Neural progenitor cell (in vitro differentiated cells): ENCODE results near the gene TMEM260. TPM values are rescaled to one million over a fixed set of nuclear protein-coding genes. Genes with fewer than 3 reads are reported as not detected.

ENCODE experiments used
- DNase-seq: peaks from one replicate; pipeline ENCODE4 v3.0.0-alpha.2; 2016; ENCODE audit warnings: low spot score
- H2AFZ ChIP-seq: fragments of 200-600 bp; sonication (generic); replicated peaks from 2 replicates; pipeline ENCODE4 v1.6.1; 2016; ENCODE audit warnings: antibody characterized with exemption
- H3F3A ChIP-seq: fragments of 200-600 bp; sonication (generic); 2 replicates; pipeline ENCODE4 v1.6.1; 2016; ENCODE audit warnings: antibody characterized with exemption, low read depth
- H3K27ac ChIP-seq: fragments of 200-600 bp; sonication (generic); 2 replicates; pipeline ENCODE4 v1.5.1; 2016; ENCODE audit warnings: mild to moderate bottlenecking
- H3K27me3 ChIP-seq: fragments of 200-600 bp; sonication (generic); 2 replicates; pipeline ENCODE4 v1.6.1; 2016; ENCODE audit warnings: mild to moderate bottlenecking, moderate library complexity
- H3K36me3 ChIP-seq: fragments of 200-600 bp; sonication (generic); 2 replicates; pipeline ENCODE4 v1.5.1; 2016
- H3K4me1 ChIP-seq: fragments of 200-600 bp; sonication (generic); 2 replicates; pipeline ENCODE4 v1.6.1; 2016; ENCODE audit warnings: mixed run types
- H3K4me2 ChIP-seq: fragments of 200-600 bp; sonication (generic); 2 replicates; pipeline ENCODE4 v1.6.1; 2016
- H3K4me3 ChIP-seq: fragments of 200-600 bp; sonication (generic); 2 replicates; pipeline ENCODE4 v1.5.1; 2016
- H3K79me2 ChIP-seq: fragments of 200-600 bp; sonication (generic); 2 replicates; pipeline ENCODE4 v1.6.1; 2016; ENCODE audit warnings: low read depth
- H3K9ac ChIP-seq: fragments of 200-600 bp; sonication (generic); 2 replicates; pipeline ENCODE4 v1.6.1; 2016
- H3K9me3 ChIP-seq: fragments of 200-600 bp; sonication (generic); 2 replicates; pipeline ENCODE4 v1.5.1; 2016; ENCODE audit warnings: low read depth
- H4K20me1 ChIP-seq: fragments of 200-600 bp; sonication (generic); 2 replicates; pipeline ENCODE4 v1.6.1; 2016; ENCODE audit warnings: low read depth
- H3K27ac Mint-ChIP-seq: 3 replicates; pipeline ENCODE4 v1.8.0; 2021; ENCODE audit warnings: mixed read lengths
- H3K27me3 Mint-ChIP-seq: 2 replicates; pipeline ENCODE4 v1.8.0; 2022; ENCODE audit warnings: low read depth, mild to moderate bottlenecking, inconsistent platforms, moderate library complexity, mixed read lengths; ENCODE audit not compliant: insufficient read depth
- H3K36me3 Mint-ChIP-seq: 3 replicates; pipeline ENCODE4 v1.8.0; 2021; ENCODE audit warnings: mixed read lengths
- H3K4me1 Mint-ChIP-seq: 3 replicates; pipeline ENCODE4 v1.8.0; 2021; ENCODE audit warnings: mixed read lengths
- H3K4me3 Mint-ChIP-seq: 3 replicates; pipeline ENCODE4 v1.8.0; 2021; ENCODE audit warnings: mild to moderate bottlenecking, moderate library complexity, mixed read lengths
- H3K9me3 Mint-ChIP-seq: 3 replicates; pipeline ENCODE4 v1.8.0; 2020; ENCODE audit warnings: mixed read lengths
- EZH2 ChIP-seq: fragments of 200-600 bp; sonication (generic); IDR thresholded peaks from 2 replicates; pipeline ENCODE4 v1.6.1; 2017; ENCODE audit warnings: antibody characterized with exemption, mild to moderate bottlenecking, moderate library complexity
- EZH2phosphoT487 ChIP-seq: fragments of 200-600 bp; sonication (generic); IDR thresholded peaks from 2 replicates; pipeline ENCODE4 v1.6.1; 2017; ENCODE audit warnings: antibody characterized with exemption
- total RNA-seq: library from RNA; depleted of rRNA; stranded (reverse); fragments of >200 nt; gene quantifications from 2 replicates; pipeline ENCODE4 v1.2.3, GENCODE V29; 2015; ENCODE audit warnings: low replicate concordance
- TF ChIP-seq, protein P1 (sequence below): fragments of 200-600 bp; sonication (generic); IDR thresholded peaks from 2 replicates; pipeline ENCODE4 v1.5.1; 2017; ENCODE audit warnings: antibody characterized with exemption, mild to moderate bottlenecking

The TMEM260 gene
- total RNA-seq, 1 donor from 2014 or later: 30.7 TPM

DNA sequence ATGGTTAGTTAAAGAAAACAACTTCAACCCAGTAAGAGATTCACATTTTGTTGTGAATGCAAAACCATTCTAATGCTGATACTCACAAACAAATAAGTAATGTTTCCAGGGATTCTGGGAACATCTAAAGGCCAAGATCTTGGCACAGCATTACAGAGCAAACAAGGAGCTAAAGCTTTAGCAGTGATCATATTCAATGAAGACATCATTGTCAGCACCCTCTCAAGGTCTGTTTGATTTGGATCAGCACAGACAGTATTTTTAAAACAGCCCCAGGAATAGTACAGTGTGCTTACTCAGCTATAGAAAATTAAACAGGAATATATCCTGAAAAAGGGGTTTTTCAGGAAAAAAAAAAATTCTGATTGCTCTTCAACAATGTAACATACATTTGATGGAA lies 71.4 kb downstream of the TMEM260 start:
- Histone ChIP-seq H2AFZ (no peak overlapping the region), H3K27ac (no peak overlapping the region), H3K27me3 (peaks cover 8% of the 10 kb centered on the region), H3K4me3 (no peak overlapping the region), H3F3A (peaks cover 42% of the 10 kb centered on the region), H3K79me2 (no peaks in the 10 kb centered on the region), H3K4me1 (peaks cover 39% of the 10 kb centered on the region), H3K4me2 (no peak overlapping the region), H3K9me3 (no peaks in the 10 kb centered on the region), H3K9ac (no peak overlapping the region), H3K36me3 (no peaks in the 10 kb centered on the region), H4K20me1 (peaks cover 5% of the 10 kb centered on the region)
- Mint-ChIP-seq H3K27me3 (peaks cover 5% of the 10 kb centered on the region), H3K4me3 (no peak overlapping the region), H3K9me3 (no peaks in the 10 kb centered on the region), H3K36me3 (peaks cover 11% of the 10 kb centered on the region), H3K4me1 (peaks cover 60% of the 10 kb centered on the region), H3K27ac (no peak overlapping the region)
- TF ChIP-seq EZH2 (no peak), EZH2phosphoT487 (no peak)
- TF ChIP-seq, protein P1, sequence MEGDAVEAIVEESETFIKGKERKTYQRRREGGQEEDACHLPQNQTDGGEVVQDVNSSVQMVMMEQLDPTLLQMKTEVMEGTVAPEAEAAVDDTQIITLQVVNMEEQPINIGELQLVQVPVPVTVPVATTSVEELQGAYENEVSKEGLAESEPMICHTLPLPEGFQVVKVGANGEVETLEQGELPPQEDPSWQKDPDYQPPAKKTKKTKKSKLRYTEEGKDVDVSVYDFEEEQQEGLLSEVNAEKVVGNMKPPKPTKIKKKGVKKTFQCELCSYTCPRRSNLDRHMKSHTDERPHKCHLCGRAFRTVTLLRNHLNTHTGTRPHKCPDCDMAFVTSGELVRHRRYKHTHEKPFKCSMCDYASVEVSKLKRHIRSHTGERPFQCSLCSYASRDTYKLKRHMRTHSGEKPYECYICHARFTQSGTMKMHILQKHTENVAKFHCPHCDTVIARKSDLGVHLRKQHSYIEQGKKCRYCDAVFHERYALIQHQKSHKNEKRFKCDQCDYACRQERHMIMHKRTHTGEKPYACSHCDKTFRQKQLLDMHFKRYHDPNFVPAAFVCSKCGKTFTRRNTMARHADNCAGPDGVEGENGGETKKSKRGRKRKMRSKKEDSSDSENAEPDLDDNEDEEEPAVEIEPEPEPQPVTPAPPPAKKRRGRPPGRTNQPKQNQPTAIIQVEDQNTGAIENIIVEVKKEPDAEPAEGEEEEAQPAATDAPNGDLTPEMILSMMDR: no peak
- DNase-seq: no peak

DNA sequence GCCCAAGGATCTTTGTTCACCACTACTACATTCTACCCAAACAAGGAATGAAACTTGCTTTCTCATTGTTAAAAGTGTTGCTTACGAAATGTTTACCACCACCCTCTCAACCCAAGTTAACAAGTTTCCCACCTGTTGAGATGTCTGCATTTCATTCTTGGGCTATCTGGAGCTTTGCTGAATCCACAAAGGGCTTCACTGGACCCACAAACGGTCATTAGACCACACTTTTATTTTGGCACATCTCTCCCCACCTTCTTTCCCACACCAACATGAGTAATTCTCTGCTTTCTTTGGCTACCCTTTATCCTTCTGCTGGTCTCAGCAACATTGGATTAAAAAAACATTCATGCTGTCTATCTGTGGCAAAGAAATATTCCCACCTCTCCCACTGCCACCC lies 78.0 kb downstream of the TMEM260 start:
- DNase-seq: no peak
- Mint-ChIP-seq H3K27me3 (peaks cover 11% of the 10 kb centered on the region), H3K4me1 (peaks cover 32% of the 10 kb centered on the region), H3K36me3 (no peaks in the 10 kb centered on the region), H3K9me3 (no peaks in the 10 kb centered on the region), H3K27ac (peak overlapping the region; percentile 70), H3K4me3 (no peak overlapping the region)
- Histone ChIP-seq H2AFZ (no peak overlapping the region), H3K4me3 (no peak overlapping the region), H3K9ac (no peak overlapping the region), H3K27me3 (peaks cover 43% of the 10 kb centered on the region), H4K20me1 (peaks cover 11% of the 10 kb centered on the region), H3K27ac (no peak overlapping the region), H3F3A (peaks cover 29% of the 10 kb centered on the region), H3K9me3 (no peaks in the 10 kb centered on the region), H3K36me3 (no peaks in the 10 kb centered on the region), H3K4me2 (no peak overlapping the region), H3K79me2 (no peaks in the 10 kb centered on the region), H3K4me1 (peaks cover 29% of the 10 kb centered on the region)
- TF ChIP-seq EZH2: no peak
- TF ChIP-seq, protein P1: no peak

DNA sequence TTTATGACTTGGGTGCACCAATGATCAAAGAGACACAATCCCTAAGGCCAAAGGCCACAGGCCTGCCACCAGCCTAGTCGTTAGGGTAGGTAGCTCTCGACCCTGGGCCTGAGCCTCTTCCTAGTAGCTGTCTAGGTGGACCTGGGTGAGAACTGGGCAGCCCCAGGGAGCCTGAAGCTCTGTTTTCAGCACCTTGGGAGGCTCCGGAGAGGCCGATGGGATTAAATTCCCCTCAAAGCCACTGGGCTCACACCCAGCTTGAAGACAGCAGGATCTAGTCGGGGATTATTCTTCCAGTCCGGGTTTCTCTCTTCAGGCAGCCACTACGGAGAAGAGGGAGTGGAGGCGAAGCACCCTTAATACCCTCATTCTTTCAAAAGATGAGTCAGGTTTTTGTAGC lies 79.8 kb downstream of the TMEM260 start:
- Histone ChIP-seq H3K9ac (no peak overlapping the region), H3K79me2 (no peaks in the 10 kb centered on the region), H2AFZ (no peak overlapping the region), H3K4me1 (peaks cover 29% of the 10 kb centered on the region), H3K27ac (peak overlapping the region; percentile 35), H3K4me3 (peak overlapping the region; percentile 6), H3F3A (peaks cover 29% of the 10 kb centered on the region), H4K20me1 (peaks cover 11% of the 10 kb centered on the region), H3K36me3 (no peaks in the 10 kb centered on the region), H3K9me3 (no peaks in the 10 kb centered on the region), H3K4me2 (peak overlapping the region; percentile 52), H3K27me3 (peaks cover 49% of the 10 kb centered on the region)
- TF ChIP-seq EZH2phosphoT487 (no peak), EZH2 (no peak)
- TF ChIP-seq, protein P1: no peak
- Mint-ChIP-seq H3K27ac (no peak overlapping the region), H3K27me3 (peaks cover 11% of the 10 kb centered on the region), H3K4me1 (peaks cover 26% of the 10 kb centered on the region), H3K36me3 (no peaks in the 10 kb centered on the region), H3K9me3 (no peaks in the 10 kb centered on the region), H3K4me3 (no peak overlapping the region)
- DNase-seq: peak; percentile 75
